Chondrocyte (in vitro differentiated cells): ENCODE results near the gene VWA3A. TPM values are rescaled to one million over a fixed set of nuclear protein-coding genes. Genes with fewer than 3 reads are reported as not detected.
A peak's percentile ranks its signal among the peaks of the same experiment; 100 is the strongest.

Source experiments
- DNase-seq: peaks from one replicate; pipeline ENCODE4 v3.0.0; 2021; ENCODE audit warnings: mixed read lengths, low spot score
- H3K27ac Mint-ChIP-seq: one replicate; pipeline ENCODE4 v1.8.0; 2021; ENCODE audit warnings: mild to moderate bottlenecking, moderate library complexity, mixed read lengths; ENCODE audit not compliant: unreplicated experiment
- H3K27me3 Mint-ChIP-seq: 2 replicates; pipeline ENCODE4 v1.8.0; 2021; ENCODE audit warnings: low read depth, mixed read lengths
- H3K36me3 Mint-ChIP-seq: 2 replicates; pipeline ENCODE4 v1.8.0; 2021; ENCODE audit warnings: low read depth, mixed read lengths
- H3K4me1 Mint-ChIP-seq: 2 replicates; pipeline ENCODE4 v1.8.0; 2021; ENCODE audit warnings: low read depth, mild to moderate bottlenecking, mixed read lengths
- H3K4me3 Mint-ChIP-seq: one replicate; pipeline ENCODE4 v1.8.0; 2021; ENCODE audit warnings: mild to moderate bottlenecking, moderate library complexity, mixed read lengths; ENCODE audit not compliant: unreplicated experiment
- H3K9me3 Mint-ChIP-seq: 2 replicates; pipeline ENCODE4 v1.8.0; 2021; ENCODE audit warnings: low read depth, mixed read lengths
- total RNA-seq: library from RNA; stranded (reverse); gene quantifications from 3 replicates; pipeline ENCODE4 v1.2.1, GENCODE V29; 2021
- TF ChIP-seq, protein P1 (sequence below): fragments of 200-600 bp; sonication (generic); IDR thresholded peaks from 2 replicates; pipeline ENCODE4 v1.5.0; 2021; ENCODE audit warnings: antibody characterized with exemption, mild to moderate bottlenecking, moderate library complexity

Gene VWA3A
- total RNA-seq, 1 donor from 2014 or later = not detected

DNA sequence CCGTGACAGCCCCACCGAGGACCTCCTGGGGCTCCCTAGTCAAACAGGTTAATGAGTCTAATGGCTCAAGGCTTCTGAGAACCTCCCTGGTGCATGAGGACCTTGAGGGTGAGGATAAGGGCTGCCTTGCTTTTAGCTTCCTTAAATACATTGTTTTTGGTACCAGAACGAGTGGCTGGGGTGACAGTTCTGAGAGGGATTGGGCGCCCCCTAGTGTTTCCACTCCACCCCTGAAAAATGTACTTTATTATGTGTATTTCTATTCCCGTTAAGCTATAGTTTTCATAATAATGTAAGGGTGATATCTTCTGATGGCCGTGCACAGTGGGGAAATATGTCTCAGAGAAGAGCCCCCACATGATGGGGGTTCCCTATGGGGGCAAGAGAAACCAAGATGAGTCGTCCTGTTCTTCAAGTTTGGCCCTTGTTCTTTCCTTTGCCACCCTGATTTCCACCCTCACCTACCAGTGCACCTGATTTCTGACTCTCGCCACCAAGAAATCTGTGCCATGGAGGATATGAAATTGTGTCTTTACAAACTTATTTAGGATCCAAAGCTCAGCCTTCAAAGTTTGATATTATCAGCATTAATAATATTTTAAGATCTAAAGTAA, 14.5 kb upstream of the VWA3A start:
- H3K4me1 Mint-ChIP-seq = peaks cover 4% of the 10 kb centered on the region
- TF ChIP-seq, protein P1, sequence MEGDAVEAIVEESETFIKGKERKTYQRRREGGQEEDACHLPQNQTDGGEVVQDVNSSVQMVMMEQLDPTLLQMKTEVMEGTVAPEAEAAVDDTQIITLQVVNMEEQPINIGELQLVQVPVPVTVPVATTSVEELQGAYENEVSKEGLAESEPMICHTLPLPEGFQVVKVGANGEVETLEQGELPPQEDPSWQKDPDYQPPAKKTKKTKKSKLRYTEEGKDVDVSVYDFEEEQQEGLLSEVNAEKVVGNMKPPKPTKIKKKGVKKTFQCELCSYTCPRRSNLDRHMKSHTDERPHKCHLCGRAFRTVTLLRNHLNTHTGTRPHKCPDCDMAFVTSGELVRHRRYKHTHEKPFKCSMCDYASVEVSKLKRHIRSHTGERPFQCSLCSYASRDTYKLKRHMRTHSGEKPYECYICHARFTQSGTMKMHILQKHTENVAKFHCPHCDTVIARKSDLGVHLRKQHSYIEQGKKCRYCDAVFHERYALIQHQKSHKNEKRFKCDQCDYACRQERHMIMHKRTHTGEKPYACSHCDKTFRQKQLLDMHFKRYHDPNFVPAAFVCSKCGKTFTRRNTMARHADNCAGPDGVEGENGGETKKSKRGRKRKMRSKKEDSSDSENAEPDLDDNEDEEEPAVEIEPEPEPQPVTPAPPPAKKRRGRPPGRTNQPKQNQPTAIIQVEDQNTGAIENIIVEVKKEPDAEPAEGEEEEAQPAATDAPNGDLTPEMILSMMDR = peak; percentile 92
- no peaks in the 10 kb centered on the region for H3K36me3 Mint-ChIP-seq
- H3K27me3 Mint-ChIP-seq = no peaks in the 10 kb centered on the region
- no peak for DNase-seq
- no peaks in the 10 kb centered on the region for H3K9me3 Mint-ChIP-seq
- H3K4me3 Mint-ChIP-seq = no peak overlapping the region
- no peak overlapping the region for H3K27ac Mint-ChIP-seq

DNA sequence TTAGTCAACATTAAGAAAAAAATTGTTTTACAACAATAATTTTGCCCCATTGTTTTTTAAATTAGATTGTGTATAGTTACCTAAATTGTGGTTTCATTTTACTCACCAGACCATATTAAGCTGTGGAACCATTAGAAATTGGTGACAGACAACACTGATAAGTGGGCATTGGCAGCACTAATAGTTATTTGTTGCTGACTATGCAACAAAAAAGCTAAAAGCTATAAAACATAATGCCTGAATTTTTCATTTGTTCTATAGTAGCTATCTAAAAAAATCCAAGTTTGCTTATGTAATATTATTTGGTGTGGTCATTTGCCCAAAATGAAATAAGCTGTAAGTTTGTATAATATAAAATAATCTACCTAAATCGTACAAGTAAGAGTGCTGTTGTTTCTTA, 13.7 kb upstream of the VWA3A start:
- no peak overlapping the region for H3K27ac Mint-ChIP-seq
- no peak overlapping the region for H3K4me3 Mint-ChIP-seq
- H3K4me1 Mint-ChIP-seq = peaks cover 12% of the 10 kb centered on the region
- no peaks in the 10 kb centered on the region for H3K27me3 Mint-ChIP-seq
- no peaks in the 10 kb centered on the region for H3K36me3 Mint-ChIP-seq
- no peaks in the 10 kb centered on the region for H3K9me3 Mint-ChIP-seq
- DNase-seq = no peak
- TF ChIP-seq, protein P1 = no peak

DNA sequence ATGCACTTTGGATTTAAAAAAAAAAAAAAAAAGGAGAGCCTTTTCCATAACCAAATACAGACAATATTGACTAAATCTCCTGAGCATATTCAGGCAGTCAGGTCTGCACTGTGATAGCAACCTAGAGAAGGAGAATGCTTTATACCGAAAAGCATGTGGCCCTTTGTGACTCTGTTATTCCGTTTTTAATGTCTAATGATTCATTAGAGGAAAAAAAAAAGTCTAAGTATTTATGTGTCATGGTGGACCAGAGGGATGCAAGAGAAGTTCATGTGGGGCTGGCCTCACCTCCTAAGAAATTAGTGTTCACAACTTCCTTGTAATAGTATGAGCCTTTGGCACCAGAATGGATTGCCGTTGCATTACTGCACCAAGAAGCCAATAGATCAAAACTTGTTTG, 11.3 kb upstream of the VWA3A start:
- no peak overlapping the region for H3K27ac Mint-ChIP-seq
- peaks cover 13% of the 10 kb centered on the region for H3K4me1 Mint-ChIP-seq
- H3K4me3 Mint-ChIP-seq = no peak overlapping the region

DNA sequence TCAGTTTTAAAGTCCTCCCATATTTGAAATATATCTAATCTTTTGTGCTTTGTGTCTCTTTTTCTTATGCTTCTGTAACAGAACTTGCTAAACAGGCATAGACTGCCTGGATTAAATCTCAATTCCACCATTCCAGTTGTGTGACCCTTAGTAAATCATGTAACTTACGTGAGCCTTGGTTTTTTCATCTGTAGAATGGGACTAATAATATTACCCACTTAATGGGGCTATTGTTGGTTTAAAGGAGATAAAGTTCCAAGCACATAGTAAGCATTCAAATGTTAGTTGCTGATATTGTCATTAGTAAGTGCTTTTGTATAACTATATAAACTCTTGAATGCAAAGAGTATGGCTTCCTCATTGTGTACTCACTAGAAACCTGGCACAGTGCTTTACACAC, 5.9 kb upstream of the VWA3A start:
- no peak for DNase-seq
- H3K27ac Mint-ChIP-seq = no peak overlapping the region
- peaks cover 5% of the 10 kb centered on the region for H3K36me3 Mint-ChIP-seq
- no peaks in the 10 kb centered on the region for H3K9me3 Mint-ChIP-seq
- H3K4me3 Mint-ChIP-seq = no peak overlapping the region
- peaks cover 13% of the 10 kb centered on the region for H3K4me1 Mint-ChIP-seq
- H3K27me3 Mint-ChIP-seq = no peaks in the 10 kb centered on the region
- TF ChIP-seq, protein P1 = no peak

More for the DNA sequence above, 11.3 kb upstream of the VWA3A start:
- TF ChIP-seq, protein P1 = no peak
- H3K9me3 Mint-ChIP-seq = no peaks in the 10 kb centered on the region
- H3K36me3 Mint-ChIP-seq = peaks cover 2% of the 10 kb centered on the region
- no peak for DNase-seq
- no peaks in the 10 kb centered on the region for H3K27me3 Mint-ChIP-seq

DNA sequence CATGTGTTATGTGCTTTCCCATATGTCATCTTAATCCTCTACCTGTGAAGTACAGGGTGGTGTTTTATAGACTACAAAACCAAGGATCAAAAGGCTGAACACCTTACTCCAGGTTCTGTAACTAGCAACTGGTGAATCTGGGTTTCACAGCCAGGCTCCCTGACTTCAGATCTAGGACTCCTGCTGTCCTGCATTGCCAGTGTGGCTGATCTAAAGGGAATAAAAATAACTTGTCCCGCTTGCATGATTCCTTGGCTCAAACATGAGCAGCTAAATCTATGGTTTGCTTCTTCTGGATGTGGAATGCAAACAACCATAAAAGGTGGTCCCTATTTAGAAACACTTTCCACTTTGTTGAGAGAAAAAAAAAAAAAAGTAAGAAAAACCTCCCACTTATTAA, 3.7 kb upstream of the VWA3A start:
- TF ChIP-seq, protein P1 = no peak
- Mint-ChIP-seq H3K27me3 (no peaks in the 10 kb centered on the region), H3K27ac (no peak overlapping the region), H3K9me3 (no peaks in the 10 kb centered on the region), H3K4me3 (no peak overlapping the region), H3K4me1 (peaks cover 13% of the 10 kb centered on the region), H3K36me3 (peaks cover 5% of the 10 kb centered on the region)
- DNase-seq = no peak
